CMK (cell line): ENCODE measurements around the gene PSD4.

Experiments used
- DNase-seq: peaks from one replicate; pipeline ENCODE4 v3.0.0-alpha.2; 2010; ENCODE audit warnings: low read depth

The PSD4 gene

DNA sequence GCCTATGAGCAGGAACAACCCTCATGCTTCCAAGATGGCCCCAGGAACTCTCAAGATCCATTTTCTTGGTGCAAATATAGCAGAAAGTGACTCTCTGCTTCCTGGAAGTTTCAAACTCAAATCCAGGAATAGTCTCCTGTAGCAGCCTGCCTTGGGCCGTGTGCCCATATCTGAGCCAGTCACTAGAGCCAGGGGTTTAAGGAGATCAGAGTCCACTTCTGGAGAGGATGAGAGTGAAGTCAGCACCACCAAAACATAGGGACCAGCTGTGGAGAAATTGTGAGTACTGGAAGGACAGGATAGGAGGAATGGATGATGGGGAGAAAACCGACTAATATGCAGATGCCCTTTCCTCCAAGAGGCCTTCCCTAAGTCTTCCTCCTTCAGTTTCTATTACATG, 33.2 kb downstream of the PSD4 start:
- no peak for DNase-seq

DNA sequence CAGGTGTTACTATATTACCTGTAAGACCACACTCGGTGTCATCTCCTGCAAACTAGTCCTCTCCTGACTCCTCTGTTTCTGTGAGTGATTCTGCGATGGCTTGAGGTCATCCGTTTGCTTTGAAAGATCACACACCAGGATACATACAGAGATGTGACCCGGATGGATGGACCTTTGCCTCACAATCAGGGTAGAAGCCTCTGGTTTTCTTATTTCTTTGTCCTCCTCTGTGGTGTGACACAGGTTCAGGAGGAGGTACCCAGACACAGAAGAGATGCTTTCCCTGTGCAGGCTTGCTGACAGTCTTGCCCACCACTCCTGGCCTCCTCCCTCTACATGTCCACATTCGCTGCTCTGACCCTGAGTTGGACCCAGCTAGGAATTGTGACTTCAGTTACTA, 34.6 kb downstream of the PSD4 start:
- no peak for DNase-seq

DNA sequence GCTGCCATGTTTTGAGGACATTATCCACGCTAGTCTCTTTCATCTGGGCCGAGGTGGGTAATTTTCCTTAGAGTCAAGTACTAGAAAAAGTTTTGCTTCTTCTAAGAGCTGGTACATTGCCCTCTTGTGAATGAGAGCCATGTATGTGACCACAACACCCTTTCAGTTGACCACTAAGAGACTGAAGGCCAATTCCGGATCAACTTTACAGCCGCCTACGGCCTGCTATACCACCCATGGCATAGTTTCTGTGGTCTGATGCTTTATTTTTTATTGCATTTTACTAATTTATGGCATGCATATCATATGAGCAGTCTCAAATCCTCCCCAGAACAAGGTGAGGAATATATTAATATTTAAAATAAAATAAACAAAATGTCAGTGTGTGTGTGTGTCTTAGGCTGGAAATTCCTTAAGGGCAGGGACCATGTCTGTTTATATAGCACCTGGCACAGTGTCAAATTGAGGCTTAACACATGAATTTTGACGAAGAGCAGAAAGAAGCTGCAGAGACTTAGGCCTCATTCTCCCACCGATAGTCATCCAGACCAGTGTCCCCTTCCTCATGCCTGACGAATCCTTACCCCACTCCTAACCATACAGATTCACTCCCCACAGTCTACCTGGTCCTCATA, 35.4 kb downstream of the PSD4 start:
- DNase-seq, result no peak

DNA sequence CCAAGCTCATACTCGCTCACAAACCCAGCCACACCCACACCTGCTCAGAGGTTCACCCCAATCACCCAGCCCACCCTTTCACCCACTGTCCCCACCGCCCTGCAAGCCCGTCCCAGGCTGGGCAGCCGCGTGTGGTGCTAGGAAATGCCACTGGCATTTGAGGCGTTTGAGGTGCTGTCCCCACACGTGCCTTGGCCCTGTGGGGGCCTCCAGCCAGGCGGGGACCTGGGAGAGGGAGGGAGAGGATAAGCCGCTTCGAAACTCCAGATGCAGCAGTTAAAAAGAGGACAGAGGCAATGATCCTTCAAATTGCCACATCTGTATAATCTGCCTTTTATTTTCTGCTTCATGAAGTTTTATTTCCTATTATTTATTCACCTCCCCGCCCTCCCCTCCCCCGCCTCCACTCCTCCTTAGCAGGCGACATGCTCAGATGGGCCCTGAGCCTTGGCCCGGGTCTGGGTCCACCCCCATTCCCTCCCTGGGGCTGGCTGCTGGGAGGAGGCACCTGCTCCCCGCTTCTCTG, 35.9 kb downstream of the PSD4 start:
- DNase-seq, result no peak

DNA sequence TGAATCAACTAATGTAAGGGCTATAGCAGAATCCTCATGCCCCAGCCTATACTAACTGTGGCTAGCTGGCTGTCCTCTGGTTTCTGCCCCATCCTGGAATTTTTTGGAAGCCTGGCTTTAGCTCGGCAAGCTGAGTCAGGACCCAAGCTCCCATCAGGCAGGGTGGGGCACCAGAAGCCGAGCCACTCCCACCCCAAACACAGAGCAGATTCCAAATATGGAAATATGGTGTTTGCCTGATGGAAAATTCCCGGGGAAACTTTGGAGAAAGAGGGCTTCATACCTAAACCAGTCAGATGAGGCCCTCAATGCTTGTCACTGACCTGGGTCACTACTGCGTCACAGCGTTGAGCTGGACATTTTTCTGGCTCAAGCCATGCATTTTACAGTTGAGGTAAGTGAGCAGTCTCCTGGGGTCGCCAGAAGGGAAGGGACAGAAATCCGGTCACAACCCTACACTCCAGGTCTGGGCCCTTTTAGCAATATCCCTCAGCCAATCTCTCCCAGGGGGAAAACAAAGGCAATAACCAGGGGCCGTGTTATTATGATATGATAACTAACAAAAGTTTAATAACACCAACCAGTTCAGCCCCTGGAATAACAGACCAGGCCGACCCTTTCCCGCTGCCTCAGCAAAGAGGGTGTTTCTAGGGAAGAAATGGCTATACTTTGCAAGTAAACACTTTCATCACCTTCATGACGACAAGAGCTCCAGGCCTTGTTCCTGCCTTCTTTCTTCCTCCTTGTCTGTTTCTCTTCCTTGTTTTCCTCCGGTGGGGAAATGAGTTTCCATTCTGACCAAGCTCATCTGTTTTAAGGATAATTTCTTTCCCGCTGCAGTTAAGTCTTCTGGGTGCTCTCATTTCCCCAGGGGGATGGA, 37.7 kb downstream of the PSD4 start:
- no peak for DNase-seq

DNA sequence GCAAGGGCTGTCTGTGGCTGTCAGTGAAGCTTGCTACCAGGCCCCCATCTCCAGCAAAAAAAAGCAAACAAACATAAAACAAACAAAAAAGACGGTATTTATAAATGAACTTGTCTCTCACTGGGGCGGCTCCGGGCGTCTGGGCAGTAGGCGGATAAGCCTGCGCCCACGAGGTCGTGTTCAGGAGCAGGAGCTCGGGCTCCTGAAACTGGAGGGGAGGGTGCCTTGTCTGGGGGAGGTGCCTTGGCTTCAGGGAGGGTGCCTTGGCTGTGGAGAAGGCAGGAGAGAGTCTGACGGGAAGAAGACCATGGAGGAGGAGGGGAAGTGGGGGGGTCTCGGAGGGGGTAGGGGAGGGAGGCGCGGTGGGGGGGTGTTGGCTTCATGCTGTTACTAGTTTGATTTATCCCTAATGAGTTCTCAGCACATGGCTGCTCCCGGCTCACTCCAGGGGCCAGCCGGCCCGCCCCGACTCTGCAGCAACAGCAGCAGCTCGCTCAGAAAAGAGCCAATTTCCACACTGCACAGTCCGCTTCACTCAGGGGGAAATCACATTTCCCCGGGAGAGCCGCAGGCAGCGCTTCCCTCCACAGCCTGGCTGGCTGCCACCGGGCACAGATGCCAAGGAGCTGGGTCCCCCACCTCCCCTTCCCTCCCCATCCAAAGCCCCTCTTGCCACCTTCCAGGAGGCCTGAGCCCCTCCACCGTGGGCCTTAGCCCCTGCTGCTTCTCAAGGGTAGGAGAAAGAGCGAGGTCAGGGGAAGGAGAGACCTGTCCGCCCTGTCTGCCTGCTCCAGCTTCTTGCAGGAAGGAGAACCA, 38.7 kb downstream of the PSD4 start:
- no peak for DNase-seq

DNA sequence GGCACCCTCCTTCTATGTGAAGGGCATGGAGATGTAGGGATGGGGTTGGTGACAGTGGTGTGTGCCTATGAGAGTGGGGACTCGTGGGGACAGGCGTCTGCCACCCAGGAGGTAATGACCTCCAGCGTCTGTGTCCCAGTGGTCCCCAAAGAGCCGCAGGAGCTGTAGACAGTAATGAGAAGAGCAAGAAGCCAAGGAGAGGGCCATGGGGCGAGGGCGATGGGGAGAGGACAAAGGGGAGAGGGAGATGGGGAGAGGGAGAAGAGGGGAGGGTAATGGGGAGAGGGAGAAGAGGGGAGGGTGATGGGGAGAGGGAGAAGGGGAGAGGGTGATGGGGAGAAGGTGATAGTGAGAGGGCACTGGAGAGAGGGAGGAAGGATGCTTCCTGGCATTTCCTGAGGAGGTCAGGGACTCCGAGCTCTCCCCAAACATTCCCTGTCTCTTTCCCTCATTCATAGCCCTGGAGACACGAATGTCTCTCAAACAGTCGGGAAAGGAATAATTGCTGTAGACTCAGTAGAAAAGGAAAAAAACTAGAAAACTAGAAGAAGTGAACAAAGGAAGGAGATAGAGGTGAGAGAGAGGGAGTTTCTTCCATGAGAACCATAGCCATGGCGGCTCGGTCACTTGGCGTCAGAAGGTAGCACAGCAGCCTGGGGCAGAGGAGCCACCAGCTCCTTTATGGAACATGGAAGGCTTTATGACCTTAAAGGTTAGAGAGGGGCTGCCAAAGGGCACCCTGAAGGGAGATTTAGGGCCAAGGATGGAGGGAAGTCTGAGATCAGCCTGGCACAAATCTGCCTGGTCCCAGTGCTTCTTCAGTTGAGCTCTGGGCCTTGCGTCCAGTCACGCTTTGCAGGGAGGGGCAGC, 39.5 kb downstream of the PSD4 start:
- DNase-seq, result no peak

DNA sequence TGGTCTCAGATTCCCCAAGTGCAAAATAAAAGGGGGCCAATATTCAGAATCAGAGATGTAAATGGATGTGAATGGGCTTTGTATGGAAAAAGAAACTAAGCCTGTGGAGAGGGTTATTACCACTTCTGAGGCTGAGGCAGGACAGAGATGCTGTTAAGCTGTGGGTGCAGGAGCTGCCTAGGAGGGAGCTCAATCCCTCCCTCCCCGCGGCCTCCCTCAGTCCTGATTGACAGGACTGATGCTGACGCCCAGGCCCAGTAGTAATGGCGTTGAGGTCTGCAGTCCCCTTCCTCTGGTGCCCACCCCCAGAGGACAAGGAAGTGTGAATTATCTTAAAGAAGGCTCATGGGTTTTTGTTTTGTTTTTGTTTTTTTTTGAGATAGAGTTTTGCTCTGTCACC, 40.4 kb downstream of the PSD4 start:
- no peak for DNase-seq

DNA sequence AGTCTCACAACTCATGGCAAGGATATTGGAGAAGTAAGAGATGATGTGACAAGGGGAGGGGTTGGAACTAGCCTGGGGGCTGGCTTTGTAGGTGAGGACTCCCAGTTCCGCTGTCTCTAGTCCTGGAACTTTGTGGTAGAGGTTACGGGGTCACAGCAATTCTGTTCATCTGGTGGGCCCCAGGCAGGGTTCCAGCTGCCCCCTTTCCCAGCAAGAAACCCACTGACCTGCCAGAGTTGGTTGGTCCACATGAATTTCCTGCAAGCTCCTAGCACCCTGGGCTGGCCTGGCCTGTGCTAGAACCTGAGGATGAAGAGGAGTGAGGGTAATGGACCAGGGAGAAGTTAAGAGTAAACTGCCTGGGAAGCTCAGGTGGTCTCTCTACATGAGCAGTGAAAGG, 41.3 kb downstream of the PSD4 start:
- no peak for DNase-seq

DNA sequence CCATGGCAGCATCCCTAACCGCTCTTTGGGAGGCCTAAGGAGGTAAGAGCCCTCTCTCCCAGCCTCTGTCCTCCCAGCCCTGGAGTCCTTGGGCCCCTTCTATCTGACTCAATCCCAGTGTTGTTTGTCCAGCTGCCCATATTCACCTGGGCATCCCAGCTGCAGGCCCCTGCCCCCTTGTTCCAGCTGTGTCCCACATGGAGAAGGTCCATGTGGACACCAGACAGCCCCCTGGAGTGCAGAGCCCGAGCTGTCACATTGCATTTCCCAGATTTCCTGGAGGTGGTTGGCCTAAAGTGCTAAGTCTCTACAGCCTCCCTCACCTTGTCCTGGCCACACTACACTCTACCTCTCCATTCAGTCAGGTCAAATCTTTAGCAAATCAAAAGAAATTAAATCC, 42.5 kb downstream of the PSD4 start:
- no peak for DNase-seq

DNA sequence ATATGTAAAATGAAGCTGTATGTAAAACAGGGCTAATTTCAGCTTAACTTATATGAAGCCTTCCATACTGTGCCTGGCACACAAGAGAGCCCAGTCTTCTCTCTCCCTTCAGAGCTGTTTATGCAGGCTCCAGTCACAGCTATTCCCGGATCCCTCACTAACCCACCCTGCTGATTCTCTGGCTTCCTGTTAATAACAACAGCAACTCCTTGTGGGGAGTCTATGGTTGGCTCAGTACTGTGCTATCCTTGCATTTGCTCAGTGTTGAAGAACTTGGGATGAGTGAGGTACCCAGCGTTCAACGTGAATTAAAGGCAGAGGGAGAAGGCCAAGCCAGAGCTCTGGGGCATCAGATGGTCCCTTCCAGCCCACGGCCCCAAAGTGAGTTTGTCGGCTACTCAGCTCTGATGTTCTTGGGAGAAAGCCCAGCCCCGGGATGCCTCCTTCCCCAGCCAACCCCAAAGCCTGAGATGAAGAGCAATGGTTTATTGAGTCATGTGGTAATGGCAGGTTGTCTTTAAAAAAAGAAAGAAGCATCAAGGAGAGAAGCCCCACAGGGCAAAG, 43.2 kb downstream of the PSD4 start:
- no peak for DNase-seq

DNA sequence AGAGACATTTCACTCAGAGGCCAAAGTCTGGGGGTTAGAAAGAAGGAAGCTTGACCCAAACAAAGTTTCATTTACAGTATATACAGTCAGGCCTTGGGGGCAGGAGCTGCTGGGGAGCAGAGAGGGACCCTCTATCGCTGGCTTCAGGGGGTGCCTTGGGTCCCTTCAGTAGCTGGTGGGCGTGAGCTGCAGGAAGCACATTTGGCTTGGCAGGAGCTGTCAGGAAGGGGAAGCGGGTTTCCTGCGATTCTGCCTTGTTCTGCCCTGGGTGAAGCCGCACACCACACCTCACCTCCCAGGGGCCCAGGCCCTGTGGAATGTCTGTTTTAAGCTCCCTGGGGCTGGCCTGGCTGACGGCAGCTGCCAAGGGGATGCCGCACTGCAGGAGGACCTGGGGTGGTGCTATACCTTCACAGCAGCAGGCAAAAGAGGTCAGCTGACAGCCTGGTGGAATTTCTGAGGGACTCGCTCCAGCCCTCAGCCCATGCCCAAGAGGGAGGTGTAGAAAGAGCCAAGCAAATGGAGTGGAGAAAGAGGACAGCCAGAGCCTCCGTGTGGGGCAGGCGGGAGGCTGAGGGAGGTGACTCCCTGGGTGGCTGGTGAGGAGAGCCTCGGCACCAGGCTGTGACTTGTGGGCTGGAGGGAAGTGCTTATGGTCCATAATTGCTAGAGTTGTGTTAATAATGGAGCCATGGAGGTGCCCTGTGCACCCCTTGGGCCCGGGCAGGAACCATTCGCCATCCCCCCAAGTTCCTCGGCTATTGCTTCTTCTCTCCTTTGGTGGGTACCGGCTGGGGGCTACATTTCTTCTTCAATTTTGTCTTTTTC, 43.9 kb downstream of the PSD4 start:
- DNase-seq, result no peak

DNA sequence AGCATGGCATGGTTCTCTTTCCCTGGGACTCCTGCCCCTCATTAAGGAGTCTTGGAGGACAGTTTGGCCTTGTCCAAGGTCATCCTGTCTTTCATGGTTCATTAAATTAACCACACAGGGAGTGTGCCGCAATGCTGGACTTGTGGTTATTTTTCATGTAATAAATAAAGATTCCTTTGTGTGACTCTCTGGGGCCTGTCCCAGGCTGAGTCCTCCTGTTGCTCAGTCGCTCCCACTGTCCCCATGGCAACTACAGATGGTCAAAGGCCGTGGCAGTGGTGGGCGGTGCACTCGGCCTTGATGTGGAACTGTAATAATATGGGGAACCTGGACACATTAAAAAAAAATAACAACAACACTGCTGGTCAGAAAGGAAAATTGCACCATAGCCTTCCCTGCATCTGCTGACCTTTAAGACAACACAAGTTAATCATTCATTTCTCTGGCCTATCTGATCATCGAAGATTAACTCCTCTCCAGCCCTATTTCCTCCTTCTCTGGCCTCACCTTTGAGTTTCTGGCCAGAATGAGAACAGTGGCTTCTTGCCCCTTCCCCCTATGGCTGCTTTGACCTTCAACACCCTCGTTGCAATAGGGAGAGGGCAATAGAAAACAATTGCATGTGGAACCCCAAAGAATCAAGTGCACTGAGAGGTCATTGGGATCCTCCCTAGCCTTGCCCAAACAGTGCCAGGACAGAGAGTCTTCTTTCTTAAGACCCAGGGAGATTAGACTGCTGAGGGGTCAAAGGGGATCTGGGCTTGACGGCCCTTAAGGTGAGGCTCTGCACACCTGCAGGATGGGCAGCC, 44.7 kb downstream of the PSD4 start:
- DNase-seq, result no peak

DNA sequence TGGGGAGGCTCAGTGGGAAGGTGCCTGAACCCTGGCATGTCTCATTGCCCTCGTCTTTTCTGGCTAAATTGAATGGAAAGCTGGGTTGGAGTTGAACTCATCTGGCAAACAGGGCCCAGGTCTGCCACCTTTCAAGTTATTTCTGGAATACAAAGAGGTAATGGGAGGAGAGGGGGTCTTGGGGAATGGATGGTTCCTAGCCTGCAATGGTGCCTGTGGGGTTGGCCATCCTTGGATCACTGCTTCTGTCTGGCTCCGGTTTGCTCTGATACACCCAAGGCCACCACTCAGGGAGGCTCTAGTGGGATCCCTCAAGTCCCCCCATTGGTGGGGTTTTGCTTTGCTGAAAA, 45.3 kb downstream of the PSD4 start:
- DNase-seq, result no peak

DNA sequence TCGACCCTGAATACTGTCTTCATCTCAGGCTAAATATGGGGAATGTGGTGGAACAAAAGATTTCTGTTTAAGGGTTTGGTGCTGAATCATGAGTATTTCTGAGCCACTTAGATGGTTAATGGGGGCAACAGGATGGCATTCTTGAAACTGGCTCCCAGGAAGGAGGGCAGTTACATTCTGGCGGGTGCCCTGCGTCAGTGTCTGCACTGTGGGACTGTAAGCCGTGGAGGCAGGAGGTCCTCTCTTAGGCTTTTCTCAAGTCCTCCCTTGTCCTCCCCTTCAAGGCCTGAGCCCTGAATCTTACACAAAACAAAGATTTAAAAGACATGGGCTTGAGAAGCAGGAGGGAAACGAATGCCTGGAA, 45.7 kb downstream of the PSD4 start:
- DNase-seq, result no peak

DNA sequence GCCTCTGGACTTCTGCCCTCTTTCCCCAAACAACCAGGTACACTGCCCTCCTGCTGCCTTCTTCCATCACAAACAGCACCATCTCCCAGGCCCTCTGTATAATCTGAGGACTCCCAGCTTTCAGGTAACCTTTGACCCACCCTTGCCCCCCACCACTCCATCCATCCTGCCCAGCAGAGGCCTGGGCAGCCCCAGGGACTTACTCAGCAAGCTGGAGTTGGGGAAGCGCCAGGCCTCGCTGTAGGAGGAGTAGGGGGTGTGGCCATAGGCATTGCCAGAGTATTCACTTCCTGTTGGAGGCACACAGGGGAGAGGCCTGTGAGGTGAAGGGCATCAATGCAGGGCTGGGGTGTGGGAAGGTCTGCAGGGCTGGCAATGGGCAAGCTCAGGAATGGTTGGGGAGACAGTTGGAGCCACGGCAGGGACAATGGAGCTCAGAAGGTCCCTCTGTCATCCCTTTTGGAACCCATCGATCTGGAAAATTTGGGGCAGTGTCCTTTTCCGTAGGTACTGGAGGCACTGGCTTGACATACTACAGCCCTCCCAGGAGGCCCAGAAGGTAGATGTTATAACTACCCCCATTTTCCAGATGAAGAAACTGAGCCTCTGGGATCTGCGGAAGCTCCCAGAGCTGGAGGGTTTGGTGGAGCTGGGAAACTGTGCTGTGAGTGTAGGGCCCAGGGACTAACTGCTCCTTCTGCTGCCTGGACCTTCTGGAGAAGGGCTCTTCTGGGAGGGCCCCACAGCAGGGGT, 46.3 kb downstream of the PSD4 start:
- DNase-seq, result peak; percentile 21

DNA sequence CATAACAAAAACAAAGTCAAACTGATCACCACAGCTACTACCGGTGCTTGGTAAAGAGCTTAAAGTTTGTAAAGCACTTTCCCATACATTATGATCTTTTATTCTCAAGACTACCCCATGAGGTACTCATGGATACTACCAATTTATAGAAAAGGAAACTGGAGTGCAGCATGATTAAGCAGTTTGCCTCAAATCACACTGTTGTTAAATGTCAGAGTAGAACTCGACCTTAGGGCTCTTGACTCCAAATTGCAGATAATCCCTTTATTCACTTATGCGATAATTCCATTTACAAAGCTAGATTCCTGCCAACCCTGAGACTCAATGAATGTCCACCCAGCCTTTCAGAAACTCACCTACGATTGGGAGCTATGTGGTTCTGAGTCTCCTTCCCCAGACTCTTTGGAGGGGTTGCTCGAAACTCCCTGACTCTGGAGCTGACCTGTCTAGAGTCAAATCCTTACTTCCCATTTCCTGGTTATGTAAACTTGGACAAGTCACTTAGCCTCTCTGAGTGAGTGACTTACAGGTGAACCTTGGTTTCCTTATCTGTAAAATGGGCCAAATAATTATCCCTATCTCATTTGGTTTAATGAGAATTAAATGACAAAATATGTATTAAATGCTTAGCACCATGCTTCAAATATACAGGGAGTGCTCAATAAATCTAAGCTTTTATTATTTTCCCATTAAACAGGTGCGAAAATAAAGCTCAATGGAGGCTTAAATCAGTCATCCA, 47.4 kb downstream of the PSD4 start:
- DNase-seq, result no peak

DNA sequence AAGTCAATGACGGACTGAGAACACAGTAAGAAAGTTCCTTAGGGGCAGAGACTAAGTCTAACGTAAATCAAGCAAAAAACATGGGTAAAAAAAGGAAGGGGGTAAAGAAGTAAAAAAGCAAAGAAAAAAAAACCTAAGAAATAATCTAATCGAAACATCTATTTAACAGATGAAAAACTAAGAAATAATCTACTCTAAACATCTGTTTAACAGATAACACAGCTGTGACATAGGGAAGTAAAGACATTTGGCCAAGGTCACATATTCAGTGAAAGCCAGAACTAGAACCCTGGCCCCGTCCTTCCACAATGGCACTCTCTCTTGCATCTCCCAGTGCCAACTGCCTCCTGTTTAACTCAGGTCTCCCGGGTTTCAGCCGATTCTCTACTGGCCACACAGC, 48.1 kb downstream of the PSD4 start:
- no peak for DNase-seq
